ENCODE data around the gene MAP3K2.

DNA sequence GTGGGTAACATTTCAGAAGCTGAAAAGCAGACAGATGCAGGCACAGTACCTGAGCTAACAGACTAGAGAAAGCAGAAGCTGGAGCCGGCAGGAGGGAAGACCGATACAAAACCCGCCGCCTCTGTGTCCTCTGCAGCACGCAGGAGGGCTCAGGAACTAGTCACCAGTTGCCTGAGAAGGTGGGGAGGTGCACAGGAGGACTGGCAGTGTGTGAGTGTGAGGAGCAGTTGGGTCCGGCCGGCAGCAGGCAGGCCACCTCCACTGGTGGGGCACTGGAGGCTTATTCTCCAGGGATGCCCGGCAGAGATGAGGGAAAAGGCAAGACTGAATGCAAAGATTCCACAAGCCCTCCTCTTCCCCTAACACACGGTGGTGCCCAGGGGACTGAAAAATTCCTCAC is 112.0 kb downstream of the MAP3K2 start:
- TF ChIP-seq, protein P1, sequence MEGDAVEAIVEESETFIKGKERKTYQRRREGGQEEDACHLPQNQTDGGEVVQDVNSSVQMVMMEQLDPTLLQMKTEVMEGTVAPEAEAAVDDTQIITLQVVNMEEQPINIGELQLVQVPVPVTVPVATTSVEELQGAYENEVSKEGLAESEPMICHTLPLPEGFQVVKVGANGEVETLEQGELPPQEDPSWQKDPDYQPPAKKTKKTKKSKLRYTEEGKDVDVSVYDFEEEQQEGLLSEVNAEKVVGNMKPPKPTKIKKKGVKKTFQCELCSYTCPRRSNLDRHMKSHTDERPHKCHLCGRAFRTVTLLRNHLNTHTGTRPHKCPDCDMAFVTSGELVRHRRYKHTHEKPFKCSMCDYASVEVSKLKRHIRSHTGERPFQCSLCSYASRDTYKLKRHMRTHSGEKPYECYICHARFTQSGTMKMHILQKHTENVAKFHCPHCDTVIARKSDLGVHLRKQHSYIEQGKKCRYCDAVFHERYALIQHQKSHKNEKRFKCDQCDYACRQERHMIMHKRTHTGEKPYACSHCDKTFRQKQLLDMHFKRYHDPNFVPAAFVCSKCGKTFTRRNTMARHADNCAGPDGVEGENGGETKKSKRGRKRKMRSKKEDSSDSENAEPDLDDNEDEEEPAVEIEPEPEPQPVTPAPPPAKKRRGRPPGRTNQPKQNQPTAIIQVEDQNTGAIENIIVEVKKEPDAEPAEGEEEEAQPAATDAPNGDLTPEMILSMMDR (IDR thresholded peaks at IDR 0.05; ENCODE audit: low read depth, low read length, missing input control) = no peak
- TF ChIP-seq, protein P2, sequence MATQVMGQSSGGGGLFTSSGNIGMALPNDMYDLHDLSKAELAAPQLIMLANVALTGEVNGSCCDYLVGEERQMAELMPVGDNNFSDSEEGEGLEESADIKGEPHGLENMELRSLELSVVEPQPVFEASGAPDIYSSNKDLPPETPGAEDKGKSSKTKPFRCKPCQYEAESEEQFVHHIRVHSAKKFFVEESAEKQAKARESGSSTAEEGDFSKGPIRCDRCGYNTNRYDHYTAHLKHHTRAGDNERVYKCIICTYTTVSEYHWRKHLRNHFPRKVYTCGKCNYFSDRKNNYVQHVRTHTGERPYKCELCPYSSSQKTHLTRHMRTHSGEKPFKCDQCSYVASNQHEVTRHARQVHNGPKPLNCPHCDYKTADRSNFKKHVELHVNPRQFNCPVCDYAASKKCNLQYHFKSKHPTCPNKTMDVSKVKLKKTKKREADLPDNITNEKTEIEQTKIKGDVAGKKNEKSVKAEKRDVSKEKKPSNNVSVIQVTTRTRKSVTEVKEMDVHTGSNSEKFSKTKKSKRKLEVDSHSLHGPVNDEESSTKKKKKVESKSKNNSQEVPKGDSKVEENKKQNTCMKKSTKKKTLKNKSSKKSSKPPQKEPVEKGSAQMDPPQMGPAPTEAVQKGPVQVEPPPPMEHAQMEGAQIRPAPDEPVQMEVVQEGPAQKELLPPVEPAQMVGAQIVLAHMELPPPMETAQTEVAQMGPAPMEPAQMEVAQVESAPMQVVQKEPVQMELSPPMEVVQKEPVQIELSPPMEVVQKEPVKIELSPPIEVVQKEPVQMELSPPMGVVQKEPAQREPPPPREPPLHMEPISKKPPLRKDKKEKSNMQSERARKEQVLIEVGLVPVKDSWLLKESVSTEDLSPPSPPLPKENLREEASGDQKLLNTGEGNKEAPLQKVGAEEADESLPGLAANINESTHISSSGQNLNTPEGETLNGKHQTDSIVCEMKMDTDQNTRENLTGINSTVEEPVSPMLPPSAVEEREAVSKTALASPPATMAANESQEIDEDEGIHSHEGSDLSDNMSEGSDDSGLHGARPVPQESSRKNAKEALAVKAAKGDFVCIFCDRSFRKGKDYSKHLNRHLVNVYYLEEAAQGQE (IDR thresholded peaks at IDR 0.05) = no peak
- no peak for TF ChIP-seq TAF1 (conservative IDR thresholded peaks at IDR 0.05)
- TF ChIP-seq, protein P3, sequence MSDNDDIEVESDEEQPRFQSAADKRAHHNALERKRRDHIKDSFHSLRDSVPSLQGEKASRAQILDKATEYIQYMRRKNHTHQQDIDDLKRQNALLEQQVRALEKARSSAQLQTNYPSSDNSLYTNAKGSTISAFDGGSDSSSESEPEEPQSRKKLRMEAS (IDR thresholded peaks at IDR 0.05) = no peak
- no peak for TF ChIP-seq RAD21 (IDR thresholded peaks at IDR 0.05)
- no peak for TF ChIP-seq EGR1 (IDR thresholded peaks at IDR 0.05; ENCODE audit: low read depth in 2 of 2)
- no peak for TF ChIP-seq SP1 (IDR thresholded peaks at IDR 0.05)
- TF ChIP-seq, protein P4, sequence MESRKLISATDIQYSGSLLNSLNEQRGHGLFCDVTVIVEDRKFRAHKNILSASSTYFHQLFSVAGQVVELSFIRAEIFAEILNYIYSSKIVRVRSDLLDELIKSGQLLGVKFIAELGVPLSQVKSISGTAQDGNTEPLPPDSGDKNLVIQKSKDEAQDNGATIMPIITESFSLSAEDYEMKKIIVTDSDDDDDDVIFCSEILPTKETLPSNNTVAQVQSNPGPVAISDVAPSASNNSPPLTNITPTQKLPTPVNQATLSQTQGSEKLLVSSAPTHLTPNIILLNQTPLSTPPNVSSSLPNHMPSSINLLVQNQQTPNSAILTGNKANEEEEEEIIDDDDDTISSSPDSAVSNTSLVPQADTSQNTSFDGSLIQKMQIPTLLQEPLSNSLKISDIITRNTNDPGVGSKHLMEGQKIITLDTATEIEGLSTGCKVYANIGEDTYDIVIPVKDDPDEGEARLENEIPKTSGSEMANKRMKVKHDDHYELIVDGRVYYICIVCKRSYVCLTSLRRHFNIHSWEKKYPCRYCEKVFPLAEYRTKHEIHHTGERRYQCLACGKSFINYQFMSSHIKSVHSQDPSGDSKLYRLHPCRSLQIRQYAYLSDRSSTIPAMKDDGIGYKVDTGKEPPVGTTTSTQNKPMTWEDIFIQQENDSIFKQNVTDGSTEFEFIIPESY (IDR thresholded peaks at IDR 0.05) = no peak

Data from liver (tissue), 3 donors.